Measurements from ENCODE around the gene SLAMF1. TPM values are rescaled to one million over a fixed set of nuclear protein-coding genes. Genes with fewer than 3 reads are reported as not detected.
"Not testable (repeated sequence)": the region's sequence is repeated elsewhere in the genome, so short reads cannot be mapped to it uniquely, and the experiment has no call there.

SLAMF1 gene
- total RNA-seq, 1 donor from 2014 or later, result not detected

GRCh38 chr1:160652924-160653619 is 6.2 kb upstream of the SLAMF1 start:
- Histone ChIP-seq H3K36me3 (ENCODE audit: control insufficient read depth, insufficient read depth, low read length) (no peaks in the 10 kb centered on the region), H3K4me3 (ENCODE audit: low read depth, low read length) (no peak overlapping the region), H3K27me3 (ENCODE audit: control insufficient read depth, insufficient read depth, low read length) (no peaks in the 10 kb centered on the region)
- DNase-seq (ENCODE audit: low read depth), result no peak
- no peak for TF ChIP-seq CTCF (IDR thresholded peaks at IDR 0.05; ENCODE audit: insufficient read depth, low read length, poor library complexity, severe bottlenecking)

GRCh38 chr1:160652065-160652641 is 5.3 kb upstream of the SLAMF1 start:
- H3K27me3 ChIP-seq (ENCODE audit: control insufficient read depth, insufficient read depth, low read length); H3K36me3 ChIP-seq (ENCODE audit: control insufficient read depth, insufficient read depth, low read length); DNase-seq (ENCODE audit: low read depth): not testable (repeated sequence)

DNA sequence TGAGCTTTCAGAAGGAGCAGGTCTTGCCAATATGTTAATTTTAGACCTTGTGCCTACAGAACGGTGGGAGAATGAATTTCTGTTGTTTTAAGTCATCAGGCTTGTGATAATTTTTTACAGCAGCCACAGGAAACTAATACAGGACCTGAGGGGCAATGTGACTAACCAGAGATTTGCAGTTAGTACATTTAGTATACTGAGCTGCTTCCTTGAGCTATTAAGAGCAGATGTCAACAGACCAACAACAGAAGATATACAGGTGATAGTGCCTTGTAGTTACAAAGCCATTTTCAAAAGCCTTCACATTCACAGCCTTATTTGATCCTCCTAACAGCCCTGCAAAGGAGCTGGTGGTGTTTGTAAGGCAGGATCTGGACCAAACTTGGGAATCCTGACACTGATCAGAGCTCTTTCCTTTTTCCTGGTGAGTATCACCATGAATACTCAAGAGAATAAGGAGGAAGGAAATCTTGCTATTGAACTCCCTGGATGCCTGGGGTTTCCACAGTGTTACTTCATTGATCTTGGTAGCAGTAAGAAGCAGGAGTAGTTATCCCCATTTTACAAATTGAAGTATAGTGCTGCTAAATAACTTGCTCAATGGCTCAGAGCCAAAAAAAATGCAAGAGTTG is 4.7 kb upstream of the SLAMF1 start:
- no peak overlapping the region for H3K4me3 ChIP-seq (ENCODE audit: low read depth, low read length)
- H3K36me3 ChIP-seq (ENCODE audit: control insufficient read depth, insufficient read depth, low read length), result no peaks in the 10 kb centered on the region
- H3K27me3 ChIP-seq (ENCODE audit: control insufficient read depth, insufficient read depth, low read length), result no peaks in the 10 kb centered on the region
- no peak for TF ChIP-seq CTCF (IDR thresholded peaks at IDR 0.05; ENCODE audit: insufficient read depth, low read length, poor library complexity, severe bottlenecking)
- DNase-seq (ENCODE audit: low read depth), result no peak

More at GRCh38 chr1:160652065-160652641, 5.3 kb upstream of the SLAMF1 start:
- not testable (repeated sequence) for H3K4me3 ChIP-seq (ENCODE audit: low read depth, low read length)

DNA sequence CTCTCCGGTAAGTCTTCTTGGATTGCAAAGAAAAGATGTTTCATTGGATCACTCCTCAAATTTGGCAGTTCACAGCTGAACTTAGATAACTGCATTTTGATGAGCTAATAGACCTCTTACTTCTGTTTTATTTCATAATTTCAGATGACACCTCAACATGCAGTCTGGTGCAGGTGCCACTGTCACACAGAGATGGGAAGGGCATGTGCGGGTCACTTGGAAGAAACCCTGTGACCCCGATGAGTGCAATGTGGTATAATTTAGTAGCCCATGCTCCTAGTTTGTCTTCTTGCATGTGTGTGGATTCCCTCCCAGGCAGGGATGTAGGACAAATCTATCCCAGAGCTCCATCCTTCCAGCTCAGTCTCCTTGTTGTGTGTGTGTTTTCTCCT is 481 bp upstream of the SLAMF1 start:
- H3K36me3 ChIP-seq (ENCODE audit: control insufficient read depth, insufficient read depth, low read length), result no peaks in the 10 kb centered on the region
- no peak overlapping the region for H3K4me3 ChIP-seq (ENCODE audit: low read depth, low read length)
- no peak for TF ChIP-seq CTCF (IDR thresholded peaks at IDR 0.05; ENCODE audit: insufficient read depth, low read length, poor library complexity, severe bottlenecking)
- DNase-seq (ENCODE audit: low read depth), result no peak
- H3K27me3 ChIP-seq (ENCODE audit: control insufficient read depth, insufficient read depth, low read length), result no peaks in the 10 kb centered on the region

- no peaks in the 10 kb centered on the region for H3K36me3 ChIP-seq (ENCODE audit: control insufficient read depth, insufficient read depth, low read length)
- no peak for TF ChIP-seq CTCF (IDR thresholded peaks at IDR 0.05; ENCODE audit: insufficient read depth, low read length, poor library complexity, severe bottlenecking)
- no peak for DNase-seq (ENCODE audit: low read depth)
- no peak overlapping the region for H3K4me3 ChIP-seq (ENCODE audit: low read depth, low read length)
- no peaks in the 10 kb centered on the region for H3K27me3 ChIP-seq (ENCODE audit: control insufficient read depth, insufficient read depth, low read length)
Observed at GRCh38 chr1:160646180-160646579, 664 bp downstream of the SLAMF1 start.

GRCh38 chr1:160645386-160646130 is 1.3 kb downstream of the SLAMF1 start:
- Histone ChIP-seq H3K27me3 (ENCODE audit: control insufficient read depth, insufficient read depth, low read length) (no peaks in the 10 kb centered on the region), H3K36me3 (ENCODE audit: control insufficient read depth, insufficient read depth, low read length) (no peaks in the 10 kb centered on the region), H3K4me3 (ENCODE audit: low read depth, low read length) (no peak overlapping the region)
- TF ChIP-seq CTCF (IDR thresholded peaks at IDR 0.05; ENCODE audit: insufficient read depth, low read length, poor library complexity, severe bottlenecking), result no peak
- DNase-seq (ENCODE audit: low read depth), result no peak
